OCI-LY7 (cell line): ENCODE results near the gene PDZD7.

Experiments used
- EZH2phosphoT487 ChIP-seq: fragments of 200-600 bp; sonication (generic); IDR thresholded peaks from 2 replicates; pipeline ENCODE4 v1.6.1; 2018; ENCODE audit warnings: low read depth, borderline replicate concordance, mild to moderate bottlenecking, mixed run types, antibody characterized with exemption, low read length, moderate library complexity, mixed read lengths
- TF ChIP-seq, protein P1 (sequence below): fragments of 200-600 bp; sonication (generic); conservative IDR thresholded peaks from 2 replicates; pipeline ENCODE4 v1.5.1; 2014; ENCODE audit warnings: mild to moderate bottlenecking, antibody characterized with exemption, low read length, moderate library complexity, mixed read lengths

GRCh38 chr10:100968863-100969186 is 62.1 kb downstream of the PDZD7 start:
- TF ChIP-seq, protein P1, sequence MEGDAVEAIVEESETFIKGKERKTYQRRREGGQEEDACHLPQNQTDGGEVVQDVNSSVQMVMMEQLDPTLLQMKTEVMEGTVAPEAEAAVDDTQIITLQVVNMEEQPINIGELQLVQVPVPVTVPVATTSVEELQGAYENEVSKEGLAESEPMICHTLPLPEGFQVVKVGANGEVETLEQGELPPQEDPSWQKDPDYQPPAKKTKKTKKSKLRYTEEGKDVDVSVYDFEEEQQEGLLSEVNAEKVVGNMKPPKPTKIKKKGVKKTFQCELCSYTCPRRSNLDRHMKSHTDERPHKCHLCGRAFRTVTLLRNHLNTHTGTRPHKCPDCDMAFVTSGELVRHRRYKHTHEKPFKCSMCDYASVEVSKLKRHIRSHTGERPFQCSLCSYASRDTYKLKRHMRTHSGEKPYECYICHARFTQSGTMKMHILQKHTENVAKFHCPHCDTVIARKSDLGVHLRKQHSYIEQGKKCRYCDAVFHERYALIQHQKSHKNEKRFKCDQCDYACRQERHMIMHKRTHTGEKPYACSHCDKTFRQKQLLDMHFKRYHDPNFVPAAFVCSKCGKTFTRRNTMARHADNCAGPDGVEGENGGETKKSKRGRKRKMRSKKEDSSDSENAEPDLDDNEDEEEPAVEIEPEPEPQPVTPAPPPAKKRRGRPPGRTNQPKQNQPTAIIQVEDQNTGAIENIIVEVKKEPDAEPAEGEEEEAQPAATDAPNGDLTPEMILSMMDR = no peak
- TF ChIP-seq EZH2phosphoT487 = no peak
